ENCODE measurements around the gene RGS19.

RGS19 gene

GRCh38 chr20:64106981-64107735 is 27.8 kb upstream of the RGS19 start, which contains the start of gene NPBWR2:
Gene NPBWR2 (minus strand): TSS chr20:64107565. CDS start chr20:64106831, 734 bp downstream.
- TF ChIP-seq CTCF (IDR thresholded peaks at IDR 0.05) = no peak
- Histone ChIP-seq H3K27ac (no peak within 1 kb of the TSS), H3K4me3 (no peak within 1 kb of the TSS)
- no peak for DNase-seq (ENCODE audit: low spot score)

- Histone ChIP-seq H3K27ac (no peak overlapping the region), H3K4me3 (no peak overlapping the region)
- no peak for TF ChIP-seq CTCF (IDR thresholded peaks at IDR 0.05)
- DNase-seq (ENCODE audit: low spot score) = no peak
Measured at GRCh38 chr20:64106435-64106961, 27.2 kb upstream of the RGS19 start.

GRCh38 chr20:64105846-64106434 is 26.6 kb upstream of the RGS19 start:
- no peak overlapping the region for H3K27ac ChIP-seq
- no peak overlapping the region for H3K4me3 ChIP-seq
- no peak for TF ChIP-seq CTCF (IDR thresholded peaks at IDR 0.05)
- DNase-seq (ENCODE audit: low spot score) = no peak

- no peak for TF ChIP-seq CTCF (IDR thresholded peaks at IDR 0.05)
- no peak overlapping the region for H3K27ac ChIP-seq
- DNase-seq (ENCODE audit: low spot score) = no peak
- no peak overlapping the region for H3K4me3 ChIP-seq
Measured at GRCh38 chr20:64104667-64105451, 25.5 kb upstream of the RGS19 start.

GRCh38 chr20:64103871-64104666 is 24.8 kb upstream of the RGS19 start:
- no peak for DNase-seq (ENCODE audit: low spot score)
- TF ChIP-seq CTCF (IDR thresholded peaks at IDR 0.05) = no peak
- Histone ChIP-seq H3K27ac (no peak overlapping the region), H3K4me3 (no peak overlapping the region)

GRCh38 chr20:64102647-64103354 is 23.5 kb upstream of the RGS19 start:
- no peak for DNase-seq (ENCODE audit: low spot score)
- H3K27ac ChIP-seq = no peak overlapping the region
- peak overlapping the region; percentile 64 for H3K4me3 ChIP-seq
- no peak for TF ChIP-seq CTCF (IDR thresholded peaks at IDR 0.05)
